NCI-H2227 (cell line): ENCODE measurements around the gene ATXN10.
"Not testable (repeated sequence)": the region's sequence is repeated elsewhere in the genome, so short reads cannot be mapped to it uniquely, and the experiment has no call there.

Source experiments
- DNase-seq: peaks from one replicate; lab custom pipeline; 2025; ENCODE audit not compliant: unreplicated experiment; lab: John Stamatoyannopoulos, UW

Gene ATXN10, protein sequence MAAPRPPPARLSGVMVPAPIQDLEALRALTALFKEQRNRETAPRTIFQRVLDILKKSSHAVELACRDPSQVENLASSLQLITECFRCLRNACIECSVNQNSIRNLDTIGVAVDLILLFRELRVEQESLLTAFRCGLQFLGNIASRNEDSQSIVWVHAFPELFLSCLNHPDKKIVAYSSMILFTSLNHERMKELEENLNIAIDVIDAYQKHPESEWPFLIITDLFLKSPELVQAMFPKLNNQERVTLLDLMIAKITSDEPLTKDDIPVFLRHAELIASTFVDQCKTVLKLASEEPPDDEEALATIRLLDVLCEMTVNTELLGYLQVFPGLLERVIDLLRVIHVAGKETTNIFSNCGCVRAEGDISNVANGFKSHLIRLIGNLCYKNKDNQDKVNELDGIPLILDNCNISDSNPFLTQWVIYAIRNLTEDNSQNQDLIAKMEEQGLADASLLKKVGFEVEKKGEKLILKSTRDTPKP

DNA sequence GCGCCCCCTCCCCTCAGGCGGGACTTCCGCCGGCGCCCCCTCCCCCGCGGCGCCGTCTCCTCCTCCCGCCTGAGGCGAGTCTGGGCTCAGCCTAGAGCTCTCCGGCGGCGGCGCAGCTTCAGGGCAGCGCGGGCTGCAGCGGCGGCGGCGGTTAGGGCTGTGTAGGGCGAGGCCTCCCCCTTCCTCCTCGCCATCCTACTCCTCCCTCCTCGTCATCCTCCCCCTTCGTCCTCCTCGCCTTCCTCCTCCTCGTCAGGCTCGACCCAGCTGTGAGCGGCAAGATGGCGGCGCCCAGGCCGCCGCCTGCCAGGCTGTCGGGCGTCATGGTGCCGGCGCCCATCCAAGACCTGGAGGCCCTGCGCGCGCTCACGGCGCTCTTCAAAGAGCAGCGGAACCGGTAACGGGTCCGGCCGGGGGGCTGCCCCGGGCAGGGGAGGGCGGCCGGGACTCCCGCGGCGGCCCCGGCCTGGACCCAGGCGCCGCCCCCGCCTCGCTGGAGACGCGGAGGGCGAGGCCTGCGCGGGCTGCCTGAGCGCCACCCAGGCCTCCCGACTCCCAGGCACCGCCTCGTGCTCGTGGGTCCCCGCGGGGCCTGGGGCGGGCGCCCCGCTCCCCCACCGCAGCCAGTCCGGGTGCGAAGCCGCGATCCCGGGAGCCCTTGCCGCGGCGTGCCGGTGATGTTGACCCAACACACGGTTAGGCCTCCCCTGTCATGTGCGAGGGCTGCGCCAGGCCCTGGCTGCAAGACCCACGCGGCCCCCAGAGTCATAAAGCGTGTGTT, at the start of gene ATXN10:
TSS of gene ATXN10 (plus strand) at position 52 of the 781 bp plus-strand sequence. CDS start at position 282, 230 bp downstream.
- peak; percentile 85 for DNase-seq

DNA sequence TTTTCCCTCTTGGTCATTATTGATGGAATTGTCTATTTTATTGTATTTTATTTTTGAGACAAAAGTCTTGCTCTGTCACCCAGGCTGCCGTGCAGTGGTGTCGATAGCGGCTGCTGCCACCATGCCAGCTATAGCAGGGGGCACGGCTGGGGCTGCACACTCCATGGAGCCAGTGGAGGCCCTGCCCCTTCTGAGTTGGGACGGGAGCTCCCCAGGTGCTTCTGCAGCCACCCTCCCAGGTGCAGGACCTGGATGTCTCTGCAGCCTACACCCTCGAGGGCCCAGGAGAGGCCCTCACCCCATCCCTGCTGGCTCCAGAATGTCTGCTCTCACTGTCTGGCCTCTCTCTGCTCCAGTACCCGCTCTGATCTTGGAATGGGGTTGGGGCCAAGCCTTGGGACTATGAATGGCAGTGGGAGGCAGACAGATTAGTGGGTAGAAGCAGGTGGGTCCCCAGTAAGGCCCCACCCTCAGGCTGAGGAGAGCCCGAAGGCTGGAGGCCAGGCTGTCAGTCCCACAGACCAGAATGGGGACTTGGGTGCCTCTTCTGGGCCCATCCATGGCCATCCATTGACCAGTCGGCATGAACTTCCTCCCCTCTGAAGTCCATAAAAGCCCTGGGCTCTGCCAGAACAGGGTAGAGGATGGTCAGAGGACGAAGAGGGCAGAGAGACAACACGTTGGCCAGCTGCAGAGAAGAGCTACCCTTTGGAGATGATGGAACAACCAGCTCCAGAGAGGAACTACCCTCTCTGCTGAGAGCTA, 49.6 kb upstream of the ATXN10 start:
- no peak for DNase-seq

DNA sequence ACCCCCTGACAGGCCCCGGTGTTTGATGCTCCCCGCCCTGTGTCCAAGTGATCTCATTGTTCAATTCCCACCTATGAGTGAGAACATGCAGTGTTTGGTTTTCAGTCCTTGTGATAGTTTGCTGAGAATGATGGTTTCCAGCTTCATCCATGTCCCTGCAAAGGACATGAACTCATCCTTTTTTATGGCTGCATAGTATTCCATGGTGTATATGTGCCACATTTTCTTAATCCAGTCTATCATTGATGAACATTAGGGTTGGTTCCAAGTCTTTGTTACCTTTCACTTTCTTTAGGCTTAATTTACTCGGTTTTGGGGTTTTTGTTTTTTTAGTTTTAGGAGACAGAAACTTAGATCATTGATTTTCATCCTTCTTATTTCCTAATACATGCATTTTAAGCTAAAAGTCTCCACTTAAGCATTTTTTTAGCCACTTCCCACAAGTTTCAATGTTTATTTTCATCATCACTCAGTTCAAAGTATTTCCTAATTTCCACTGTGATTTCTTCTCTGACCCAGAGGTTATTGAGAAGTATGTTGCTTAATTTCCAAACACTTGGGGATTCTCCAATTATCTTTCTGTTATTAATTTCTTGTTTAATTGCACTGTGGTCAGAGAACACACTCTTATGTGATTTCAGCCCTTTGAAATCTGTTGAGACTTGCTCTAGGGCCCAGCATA, 48.0 kb upstream of the ATXN10 start:
- not testable (repeated sequence) for DNase-seq

GRCh38 chr22:45626198-45626651, 45.4 kb upstream of the ATXN10 start:
- DNase-seq, result no peak

- no peak for DNase-seq
Measured at GRCh38 chr22:45627489-45628233, 44.0 kb upstream of the ATXN10 start.

- no peak for DNase-seq
Measured at GRCh38 chr22:45628515-45628914, 43.1 kb upstream of the ATXN10 start.

- DNase-seq, result no peak
Measured at GRCh38 chr22:45629469-45630089, 42.1 kb upstream of the ATXN10 start.

DNA sequence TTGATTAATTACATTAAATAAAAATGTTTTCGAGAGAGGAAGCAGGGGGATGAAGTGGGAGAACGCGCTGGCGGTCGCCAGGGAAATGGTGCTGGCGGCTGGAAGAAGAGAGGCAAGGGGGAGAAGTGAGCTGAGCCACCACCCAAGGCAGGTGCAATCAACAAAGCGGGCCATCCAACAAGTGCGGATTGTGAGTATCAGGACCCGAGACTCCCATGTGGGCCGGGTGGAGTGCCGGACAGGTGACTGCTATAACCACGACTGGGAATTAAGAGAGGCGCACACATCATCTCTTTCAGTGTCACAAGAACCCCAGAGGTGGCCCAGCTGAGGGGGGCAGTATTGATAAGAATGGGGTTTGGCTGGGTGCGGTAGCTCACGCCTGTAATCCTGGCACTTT, 41.2 kb upstream of the ATXN10 start:
- no peak for DNase-seq

DNA sequence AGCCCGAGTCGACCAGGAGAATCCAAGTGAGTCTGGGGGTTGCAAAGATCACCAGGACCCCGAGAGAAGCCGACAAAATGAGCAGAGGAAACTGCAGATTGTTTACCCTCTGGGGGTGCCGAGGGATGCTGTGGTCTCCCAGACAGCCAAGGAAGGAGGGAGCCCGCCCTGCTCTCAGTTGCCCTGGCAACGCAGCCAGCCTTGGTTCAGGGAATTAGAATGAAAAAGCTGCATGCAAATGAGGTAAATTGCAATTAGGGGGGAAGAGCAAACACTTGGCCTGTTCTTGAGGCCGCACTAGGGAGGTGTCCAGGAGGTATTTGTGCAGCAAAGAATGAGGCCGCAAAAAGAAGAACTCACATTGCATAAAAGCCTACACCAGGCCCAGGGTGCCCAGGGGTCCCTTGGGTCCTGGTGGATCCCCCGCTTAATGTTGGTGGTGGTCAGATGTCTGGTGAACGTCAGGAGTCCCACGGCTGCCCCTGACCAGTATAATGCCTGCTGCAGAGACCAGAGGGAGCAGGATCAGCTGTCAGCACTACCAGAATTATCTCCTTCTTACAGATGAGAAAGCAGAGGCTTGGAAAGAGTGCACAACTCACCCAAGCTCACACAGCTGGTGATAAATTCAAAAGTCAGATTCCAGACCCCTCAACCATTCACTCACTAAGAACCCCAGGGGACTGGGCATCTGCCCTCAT, 40.3 kb upstream of the ATXN10 start:
- no peak for DNase-seq

- no peak for DNase-seq
Measured at GRCh38 chr22:45631841-45632238, 39.8 kb upstream of the ATXN10 start.

- no peak for DNase-seq
Measured at GRCh38 chr22:45632791-45633515, 38.7 kb upstream of the ATXN10 start.

- no peak for DNase-seq
Measured at GRCh38 chr22:45636683-45637082, 35.0 kb upstream of the ATXN10 start.

DNA sequence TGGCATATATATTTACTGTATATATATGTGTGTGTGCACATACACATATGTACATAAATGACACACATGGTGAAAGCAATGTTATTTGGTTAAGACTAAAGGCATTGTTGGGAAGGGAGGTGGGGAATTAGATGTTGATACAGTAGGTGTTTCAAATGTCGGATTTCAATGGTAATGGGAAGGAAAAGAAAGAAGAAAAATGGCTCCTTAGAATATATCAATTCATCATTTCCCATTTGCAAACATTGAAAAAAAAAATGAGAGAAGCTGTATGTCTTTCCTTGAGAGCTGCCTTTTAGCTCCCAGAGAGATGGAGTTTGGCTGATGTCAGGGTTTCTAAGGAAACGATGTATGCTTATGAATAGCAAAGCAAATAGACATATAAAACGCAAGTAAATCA, 33.4 kb upstream of the ATXN10 start:
- no peak for DNase-seq

DNA sequence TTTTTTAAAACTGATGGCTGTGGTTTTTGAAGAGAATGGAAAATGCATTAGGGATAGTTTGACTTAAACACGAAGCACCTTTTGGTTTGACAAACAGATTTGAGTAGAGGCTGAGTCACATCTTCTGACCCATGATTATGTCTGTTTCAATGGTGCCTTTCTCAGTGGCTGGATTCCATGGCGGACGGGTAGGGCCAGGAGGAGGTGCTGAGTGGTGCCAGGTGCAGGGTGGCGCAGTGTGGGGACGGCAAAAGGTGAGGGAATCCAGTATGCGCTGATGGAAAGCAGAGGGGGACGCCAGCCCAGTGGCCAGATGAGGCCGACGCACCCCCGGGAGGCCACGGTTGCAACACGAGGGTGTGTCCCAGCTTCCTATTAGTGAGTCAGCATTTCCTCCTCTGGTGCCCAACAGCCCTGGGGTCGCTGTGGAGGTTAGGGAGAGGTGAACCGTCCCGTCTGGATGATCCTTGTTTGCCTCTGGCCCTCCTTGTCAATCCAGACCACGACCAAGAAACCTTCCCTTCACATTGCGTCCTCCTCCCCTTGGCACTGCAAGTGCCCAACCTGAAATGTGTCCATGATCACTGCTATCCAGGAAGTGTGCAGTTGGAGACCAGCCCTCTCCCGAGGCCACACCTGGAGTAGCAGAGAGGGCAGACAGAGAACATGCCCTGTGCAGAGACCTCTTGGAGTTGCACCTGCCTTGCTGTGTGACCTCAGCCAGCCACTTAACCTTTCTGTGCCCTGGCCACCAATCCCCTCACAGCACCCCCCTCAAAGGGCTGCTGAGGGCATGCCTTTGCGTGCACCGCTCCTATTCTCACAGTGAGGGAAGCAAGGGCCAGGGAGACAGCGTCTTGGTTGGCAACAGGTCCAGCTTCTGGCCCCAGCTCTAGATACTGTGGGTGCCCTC, 32.5 kb upstream of the ATXN10 start:
- DNase-seq, result no peak

- no peak for DNase-seq
Measured at GRCh38 chr22:45639747-45640102, 31.9 kb upstream of the ATXN10 start.

DNA sequence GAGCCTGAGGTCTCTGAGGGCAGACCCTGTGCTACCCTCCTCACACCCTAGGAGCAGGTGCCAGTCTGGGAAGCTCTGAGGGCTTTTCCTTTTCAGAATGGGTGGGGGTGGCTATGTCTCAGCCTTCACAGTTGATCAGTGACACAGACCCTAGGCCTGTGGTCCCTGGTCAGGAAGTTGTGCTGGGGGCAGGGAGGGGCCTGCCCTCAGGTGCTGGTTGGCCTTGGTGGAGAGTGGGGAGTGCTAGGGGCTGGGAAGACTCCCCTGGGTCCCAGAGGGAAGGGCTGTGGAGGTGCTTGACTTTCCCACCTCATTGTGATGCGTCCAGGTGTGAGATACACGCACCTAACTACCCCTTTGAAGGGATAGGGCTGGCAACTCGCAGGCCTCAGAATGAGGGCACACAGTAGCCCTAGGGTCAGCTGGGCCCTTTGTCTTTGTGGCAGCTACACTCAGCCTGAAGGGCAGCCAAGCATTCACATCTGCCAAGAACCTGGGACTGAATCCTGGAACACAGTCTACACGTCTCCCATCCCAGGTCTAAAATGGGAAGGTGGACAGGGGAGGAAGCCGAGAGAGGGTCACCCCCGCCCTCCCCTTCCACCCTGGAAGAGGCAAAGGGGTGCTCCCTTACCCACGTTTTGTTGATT, 31.2 kb upstream of the ATXN10 start:
- no peak for DNase-seq
